Activated T-cell treated with anti-CD3 and anti-CD28 coated beads, Interleukin-2, amount 50 U/mL, for 24 hours (primary cell): ENCODE data around the gene BSPRY.

ENCODE experiments used
- DNase-seq: peaks from one replicate; pipeline ENCODE4 v3.0.0-alpha.2; 2020
- H3K27ac Mint-ChIP-seq: 2 replicates; pipeline ENCODE4 v1.8.0; 2020; ENCODE audit warnings: mild to moderate bottlenecking, mixed read lengths
- H3K27me3 Mint-ChIP-seq: 2 replicates; pipeline ENCODE4 v1.8.0; 2020; ENCODE audit warnings: mixed read lengths
- H3K36me3 Mint-ChIP-seq: 2 replicates; pipeline ENCODE4 v1.8.0; 2020; ENCODE audit warnings: low read depth, mixed read lengths
- H3K4me1 Mint-ChIP-seq: 2 replicates; pipeline ENCODE4 v1.8.0; 2020; ENCODE audit warnings: low read depth, mixed read lengths
- H3K4me3 Mint-ChIP-seq: 2 replicates; pipeline ENCODE4 v1.8.0; 2020; ENCODE audit warnings: mild to moderate bottlenecking, moderate library complexity, mixed read lengths
- H3K9me3 Mint-ChIP-seq: 2 replicates; pipeline ENCODE4 v1.8.0; 2020; ENCODE audit warnings: mixed read lengths

The BSPRY gene

GRCh38 chr9:113322671-113323070 is 26.7 kb upstream of the BSPRY start:
- no peak for DNase-seq
- Mint-ChIP-seq H3K4me3 (no peak overlapping the region), H3K4me1 (no peaks in the 10 kb centered on the region), H3K36me3 (no peaks in the 10 kb centered on the region), H3K27me3 (no peaks in the 10 kb centered on the region), H3K9me3 (no peaks in the 10 kb centered on the region), H3K27ac (no peak overlapping the region)

- no peaks in the 10 kb centered on the region for H3K36me3 Mint-ChIP-seq
- DNase-seq: no peak
- no peak overlapping the region for H3K27ac Mint-ChIP-seq
- no peak overlapping the region for H3K4me3 Mint-ChIP-seq
- no peaks in the 10 kb centered on the region for H3K4me1 Mint-ChIP-seq
- no peaks in the 10 kb centered on the region for H3K9me3 Mint-ChIP-seq
- no peaks in the 10 kb centered on the region for H3K27me3 Mint-ChIP-seq
Observed at GRCh38 chr9:113326230-113326629, 23.1 kb upstream of the BSPRY start.

GRCh38 chr9:113328045-113328782 is 21.1 kb upstream of the BSPRY start:
- H3K36me3 Mint-ChIP-seq: no peaks in the 10 kb centered on the region
- H3K4me1 Mint-ChIP-seq: no peaks in the 10 kb centered on the region
- no peak for DNase-seq
- H3K27ac Mint-ChIP-seq: no peak overlapping the region
- H3K27me3 Mint-ChIP-seq: no peaks in the 10 kb centered on the region
- no peak overlapping the region for H3K4me3 Mint-ChIP-seq
- no peaks in the 10 kb centered on the region for H3K9me3 Mint-ChIP-seq

- no peaks in the 10 kb centered on the region for H3K9me3 Mint-ChIP-seq
- H3K27ac Mint-ChIP-seq: no peak overlapping the region
- no peaks in the 10 kb centered on the region for H3K4me1 Mint-ChIP-seq
Observed at GRCh38 chr9:113331780-113332179, 17.6 kb upstream of the BSPRY start.

GRCh38 chr9:113337714-113338113 is 11.6 kb upstream of the BSPRY start:
- Mint-ChIP-seq H3K36me3 (peaks cover 4% of the 10 kb centered on the region), H3K27ac (no peak overlapping the region), H3K4me1 (peaks cover 34% of the 10 kb centered on the region), H3K9me3 (no peaks in the 10 kb centered on the region), H3K27me3 (no peaks in the 10 kb centered on the region), H3K4me3 (no peak overlapping the region)
- no peak for DNase-seq

More at GRCh38 chr9:113331780-113332179, 17.6 kb upstream of the BSPRY start:
- no peaks in the 10 kb centered on the region for H3K36me3 Mint-ChIP-seq
- no peaks in the 10 kb centered on the region for H3K27me3 Mint-ChIP-seq
- no peak overlapping the region for H3K4me3 Mint-ChIP-seq
- no peak for DNase-seq

- peak within 1 kb of the TSS; percentile 73 for H3K27ac Mint-ChIP-seq
- H3K27me3 Mint-ChIP-seq: no peaks in the 10 kb centered on the region
- peaks cover 4% of the 10 kb centered on the region for H3K36me3 Mint-ChIP-seq
- H3K4me1 Mint-ChIP-seq: peaks cover 34% of the 10 kb centered on the region
- DNase-seq: peak; percentile 92
- H3K9me3 Mint-ChIP-seq: no peaks in the 10 kb centered on the region
- H3K4me3 Mint-ChIP-seq: peak within 1 kb of the TSS; percentile 86
Observed at GRCh38 chr9:113340011-113340699, 9.2 kb upstream of the BSPRY start, which contains the start of gene WDR31. Gene WDR31 (minus strand): TSS chr9:113340275. CDS start chr9:113332022, 8,253 bp downstream.

GRCh38 chr9:113341712-113342410 is 7.5 kb upstream of the BSPRY start:
- Mint-ChIP-seq H3K4me1 (peaks cover 41% of the 10 kb centered on the region), H3K27ac (peak overlapping the region; percentile 12), H3K36me3 (peaks cover 4% of the 10 kb centered on the region), H3K27me3 (no peaks in the 10 kb centered on the region), H3K4me3 (peak overlapping the region; percentile 86), H3K9me3 (no peaks in the 10 kb centered on the region)
- DNase-seq: no peak

GRCh38 chr9:113343732-113344231 is 5.6 kb upstream of the BSPRY start:
- no peak for DNase-seq
- H3K4me1 Mint-ChIP-seq: peaks cover 45% of the 10 kb centered on the region
- no peak overlapping the region for H3K4me3 Mint-ChIP-seq
- no peaks in the 10 kb centered on the region for H3K9me3 Mint-ChIP-seq
- H3K27me3 Mint-ChIP-seq: no peaks in the 10 kb centered on the region
- H3K27ac Mint-ChIP-seq: no peak overlapping the region
- H3K36me3 Mint-ChIP-seq: peaks cover 4% of the 10 kb centered on the region

- Mint-ChIP-seq H3K4me1 (peaks cover 44% of the 10 kb centered on the region), H3K27me3 (peaks cover 8% of the 10 kb centered on the region), H3K36me3 (no peaks in the 10 kb centered on the region), H3K27ac (no peak overlapping the region), H3K4me3 (no peak overlapping the region), H3K9me3 (no peaks in the 10 kb centered on the region)
- no peak for DNase-seq
Observed at GRCh38 chr9:113345190-113345589, 4.2 kb upstream of the BSPRY start.

- Mint-ChIP-seq H3K36me3 (no peaks in the 10 kb centered on the region), H3K27ac (no peak overlapping the region), H3K27me3 (peaks cover 12% of the 10 kb centered on the region), H3K9me3 (no peaks in the 10 kb centered on the region), H3K4me3 (no peak overlapping the region), H3K4me1 (peaks cover 44% of the 10 kb centered on the region)
- no peak for DNase-seq
Observed at GRCh38 chr9:113345671-113346070, 3.7 kb upstream of the BSPRY start.

GRCh38 chr9:113348437-113348836 is 904 bp upstream of the BSPRY start:
- H3K27ac Mint-ChIP-seq: no peak overlapping the region
- H3K27me3 Mint-ChIP-seq: peaks cover 33% of the 10 kb centered on the region
- H3K4me3 Mint-ChIP-seq: no peak overlapping the region
- H3K36me3 Mint-ChIP-seq: no peaks in the 10 kb centered on the region
- peaks cover 43% of the 10 kb centered on the region for H3K4me1 Mint-ChIP-seq
- H3K9me3 Mint-ChIP-seq: no peaks in the 10 kb centered on the region
- DNase-seq: no peak

GRCh38 chr9:113349066-113349444 is 286 bp upstream of the BSPRY start:
- no peaks in the 10 kb centered on the region for H3K36me3 Mint-ChIP-seq
- peaks cover 43% of the 10 kb centered on the region for H3K4me1 Mint-ChIP-seq
- peaks cover 36% of the 10 kb centered on the region for H3K27me3 Mint-ChIP-seq
- H3K27ac Mint-ChIP-seq: no peak overlapping the region
- H3K4me3 Mint-ChIP-seq: peak overlapping the region; percentile 70
- no peaks in the 10 kb centered on the region for H3K9me3 Mint-ChIP-seq
- DNase-seq: no peak

- peaks cover 37% of the 10 kb centered on the region for H3K27me3 Mint-ChIP-seq
- H3K4me1 Mint-ChIP-seq: peaks cover 43% of the 10 kb centered on the region
- peak overlapping the region; percentile 77 for H3K4me3 Mint-ChIP-seq
- H3K27ac Mint-ChIP-seq: peak overlapping the region; percentile 90
- no peaks in the 10 kb centered on the region for H3K9me3 Mint-ChIP-seq
- H3K36me3 Mint-ChIP-seq: no peaks in the 10 kb centered on the region
- DNase-seq: no peak
Observed at GRCh38 chr9:113350107-113350661, 843 bp downstream of the BSPRY start.

- no peak for DNase-seq
- H3K27me3 Mint-ChIP-seq: peaks cover 37% of the 10 kb centered on the region
Observed at GRCh38 chr9:113350937-113351336, 1.6 kb downstream of the BSPRY start.

More at GRCh38 chr9:113350937-113351336, 1.6 kb downstream of the BSPRY start:
- no peaks in the 10 kb centered on the region for H3K36me3 Mint-ChIP-seq
- H3K27ac Mint-ChIP-seq: peak overlapping the region; percentile 90
- H3K4me1 Mint-ChIP-seq: peaks cover 38% of the 10 kb centered on the region
- peak overlapping the region; percentile 77 for H3K4me3 Mint-ChIP-seq
- H3K9me3 Mint-ChIP-seq: no peaks in the 10 kb centered on the region
